SK-N-SH treated with all-trans-retinoic acid at 6 μM for 48 hours (cell line): ENCODE results near the gene POP4.

Experiments used
- ATAC-seq: fragments of 200-7000 bp; cut with Tn5 transposase; 3 replicates; pipeline ENCODE4 v1.9.1; 2020; ENCODE audit warnings: mild to moderate bottlenecking, moderate library complexity
- ARNTL ChIP-seq: fragments of 450-650 bp; formaldehyde crosslinking; IDR thresholded peaks from 2 replicates; pipeline ENCODE4 v1.5.0; 2020; ENCODE audit warnings: low read depth, mild to moderate bottlenecking, moderate library complexity, borderline replicate concordance
- BACH2 ChIP-seq: fragments of 250-450 bp; sonication (Bioruptor Pico); IDR thresholded peaks from 2 replicates; pipeline ENCODE4 v1.9.0; 2021; ENCODE audit warnings: mild to moderate bottlenecking, borderline replicate concordance
- CSDC2 ChIP-seq: fragments of 250-450 bp; sonication (Bioruptor Pico); IDR thresholded peaks from 2 replicates; pipeline ENCODE4 v1.5.0; 2020; ENCODE audit warnings: mild to moderate bottlenecking, moderate library complexity
- ESRRG ChIP-seq: fragments of 250-450 bp; sonication (Bioruptor Pico); IDR thresholded peaks from 2 replicates; pipeline ENCODE4 v1.6.1; 2021; ENCODE audit warnings: mild to moderate bottlenecking
- ISL1 ChIP-seq: fragments of 250-450 bp; sonication (Bioruptor Pico); IDR thresholded peaks from 2 replicates; pipeline ENCODE4 v2.1.2; 2022; ENCODE audit warnings: mild to moderate bottlenecking, moderate library complexity
- PPARA ChIP-seq: fragments of 250-450 bp; sonication (Bioruptor Pico); IDR thresholded peaks from 2 replicates; pipeline ENCODE4 v1.5.0; 2020; ENCODE audit warnings: mild to moderate bottlenecking, borderline replicate concordance
- RARB ChIP-seq: fragments of 250-450 bp; sonication (Bioruptor Pico); IDR thresholded peaks from 2 replicates; pipeline ENCODE4 v1.8.0; 2021; ENCODE audit warnings: mild to moderate bottlenecking, moderate library complexity
- SNAI2 ChIP-seq: fragments of 250-450 bp; sonication (Bioruptor Pico); IDR thresholded peaks from 2 replicates; pipeline ENCODE4 v1.5.0; 2020; ENCODE audit warnings: mild to moderate bottlenecking, moderate library complexity
- TCF4 ChIP-seq: fragments of 250-450 bp; sonication (Bioruptor Pico); IDR thresholded peaks from 2 replicates; pipeline ENCODE4 v1.8.0; 2021; ENCODE audit warnings: mild to moderate bottlenecking, moderate library complexity, borderline replicate concordance
- ZC3H10 ChIP-seq: fragments of 250-450 bp; sonication (Bioruptor Pico); IDR thresholded peaks from 2 replicates; pipeline ENCODE4 v1.5.1; 2021; ENCODE audit warnings: mild to moderate bottlenecking, moderate library complexity
- ZFP3 ChIP-seq: fragments of 250-450 bp; sonication (Bioruptor Pico); IDR thresholded peaks from 2 replicates; pipeline ENCODE4 v1.5.0; 2020; ENCODE audit warnings: mild to moderate bottlenecking, moderate library complexity
- ZFP30 ChIP-seq: fragments of 450-650 bp; formaldehyde crosslinking; IDR thresholded peaks from 2 replicates; pipeline ENCODE4 v1.5.0; 2022; ENCODE audit warnings: mild to moderate bottlenecking, moderate library complexity
- ZNF565 ChIP-seq: fragments of 450-650 bp; formaldehyde crosslinking; conservative IDR thresholded peaks from 2 replicates; pipeline ENCODE4 v1.5.0; 2020; ENCODE audit warnings: low read depth, mild to moderate bottlenecking, moderate library complexity
- ZNF70 ChIP-seq: fragments of 450-650 bp; formaldehyde crosslinking; IDR thresholded peaks from 2 replicates; pipeline ENCODE4 v1.5.0; 2020; ENCODE audit warnings: mild to moderate bottlenecking, moderate library complexity
- TF ChIP-seq, protein P1 (sequence below): fragments of 250-450 bp; sonication (Bioruptor Pico); IDR thresholded peaks from 2 replicates; pipeline ENCODE4 v1.5.1; 2021; ENCODE audit warnings: mild to moderate bottlenecking, moderate library complexity
- TF ChIP-seq, protein P2 (sequence below): fragments of 250-450 bp; sonication (Bioruptor Pico); IDR thresholded peaks from 2 replicates; pipeline ENCODE4 v1.5.0; 2020; ENCODE audit warnings: mild to moderate bottlenecking, moderate library complexity
- TF ChIP-seq, protein P3 (sequence below): fragments of 250-450 bp; sonication (Bioruptor Pico); IDR thresholded peaks from 2 replicates; pipeline ENCODE4 v1.8.0; 2020; ENCODE audit warnings: mild to moderate bottlenecking, moderate library complexity, borderline replicate concordance

The POP4 gene

DNA sequence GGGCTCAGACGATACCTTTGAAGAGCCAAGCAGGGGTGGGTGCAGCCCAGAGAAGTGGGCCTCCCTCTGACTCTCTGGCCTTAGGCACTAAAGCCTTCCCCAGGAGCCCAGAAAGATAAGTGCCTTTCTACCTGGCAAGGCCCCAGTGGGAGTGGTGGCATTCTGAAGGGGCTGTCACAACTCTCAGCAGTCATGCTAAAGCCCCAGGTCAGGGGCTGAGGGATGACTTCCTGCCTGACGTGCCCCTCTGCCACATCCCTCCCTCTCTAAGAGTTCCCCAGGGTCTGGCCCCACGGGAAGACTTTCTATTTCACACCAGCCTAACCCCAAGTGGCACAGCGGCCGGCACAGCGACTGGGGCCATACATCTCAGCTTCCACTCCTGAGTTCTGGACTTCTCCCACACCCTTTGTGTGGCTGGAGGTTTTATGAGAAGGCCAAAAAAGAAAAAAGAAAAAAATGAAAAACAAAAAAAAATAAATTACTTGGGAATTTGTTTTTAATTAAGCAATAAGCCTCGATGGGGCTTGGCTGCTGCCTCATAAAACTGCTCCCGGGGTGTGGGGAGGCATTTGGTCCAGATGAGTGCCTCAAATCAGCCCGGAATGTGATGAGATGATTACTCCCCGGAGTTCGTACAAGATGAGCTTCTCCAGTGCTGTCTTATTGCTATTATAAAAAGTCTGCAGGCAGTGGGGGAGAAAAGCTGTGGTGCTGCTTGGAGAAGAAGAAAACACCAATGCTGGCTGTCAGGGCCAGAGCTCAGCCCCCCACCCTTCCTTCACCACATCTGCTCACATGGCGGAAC is 30.7 kb downstream of the POP4 start:
- TF ChIP-seq ESRRG (CRISPR knock-in tag), result no peak
- TF ChIP-seq, protein P1, sequence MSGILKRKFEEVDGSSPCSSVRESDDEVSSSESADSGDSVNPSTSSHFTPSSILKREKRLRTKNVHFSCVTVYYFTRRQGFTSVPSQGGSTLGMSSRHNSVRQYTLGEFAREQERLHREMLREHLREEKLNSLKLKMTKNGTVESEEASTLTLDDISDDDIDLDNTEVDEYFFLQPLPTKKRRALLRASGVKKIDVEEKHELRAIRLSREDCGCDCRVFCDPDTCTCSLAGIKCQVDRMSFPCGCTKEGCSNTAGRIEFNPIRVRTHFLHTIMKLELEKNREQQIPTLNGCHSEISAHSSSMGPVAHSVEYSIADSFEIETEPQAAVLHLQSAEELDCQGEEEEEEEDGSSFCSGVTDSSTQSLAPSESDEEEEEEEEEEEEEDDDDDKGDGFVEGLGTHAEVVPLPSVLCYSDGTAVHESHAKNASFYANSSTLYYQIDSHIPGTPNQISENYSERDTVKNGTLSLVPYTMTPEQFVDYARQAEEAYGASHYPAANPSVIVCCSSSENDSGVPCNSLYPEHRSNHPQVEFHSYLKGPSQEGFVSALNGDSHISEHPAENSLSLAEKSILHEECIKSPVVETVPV (CRISPR knock-in tag), result no peak
- TF ChIP-seq, protein P2, sequence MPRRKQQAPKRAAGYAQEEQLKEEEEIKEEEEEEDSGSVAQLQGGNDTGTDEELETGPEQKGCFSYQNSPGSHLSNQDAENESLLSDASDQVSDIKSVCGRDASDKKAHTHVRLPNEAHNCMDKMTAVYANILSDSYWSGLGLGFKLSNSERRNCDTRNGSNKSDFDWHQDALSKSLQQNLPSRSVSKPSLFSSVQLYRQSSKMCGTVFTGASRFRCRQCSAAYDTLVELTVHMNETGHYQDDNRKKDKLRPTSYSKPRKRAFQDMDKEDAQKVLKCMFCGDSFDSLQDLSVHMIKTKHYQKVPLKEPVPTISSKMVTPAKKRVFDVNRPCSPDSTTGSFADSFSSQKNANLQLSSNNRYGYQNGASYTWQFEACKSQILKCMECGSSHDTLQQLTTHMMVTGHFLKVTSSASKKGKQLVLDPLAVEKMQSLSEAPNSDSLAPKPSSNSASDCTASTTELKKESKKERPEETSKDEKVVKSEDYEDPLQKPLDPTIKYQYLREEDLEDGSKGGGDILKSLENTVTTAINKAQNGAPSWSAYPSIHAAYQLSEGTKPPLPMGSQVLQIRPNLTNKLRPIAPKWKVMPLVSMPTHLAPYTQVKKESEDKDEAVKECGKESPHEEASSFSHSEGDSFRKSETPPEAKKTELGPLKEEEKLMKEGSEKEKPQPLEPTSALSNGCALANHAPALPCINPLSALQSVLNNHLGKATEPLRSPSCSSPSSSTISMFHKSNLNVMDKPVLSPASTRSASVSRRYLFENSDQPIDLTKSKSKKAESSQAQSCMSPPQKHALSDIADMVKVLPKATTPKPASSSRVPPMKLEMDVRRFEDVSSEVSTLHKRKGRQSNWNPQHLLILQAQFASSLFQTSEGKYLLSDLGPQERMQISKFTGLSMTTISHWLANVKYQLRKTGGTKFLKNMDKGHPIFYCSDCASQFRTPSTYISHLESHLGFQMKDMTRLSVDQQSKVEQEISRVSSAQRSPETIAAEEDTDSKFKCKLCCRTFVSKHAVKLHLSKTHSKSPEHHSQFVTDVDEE (CRISPR knock-in tag), result no peak
- TF ChIP-seq ZNF565 (CRISPR knock-in tag), result no peak
- TF ChIP-seq ZC3H10 (CRISPR knock-in tag), result no peak
- TF ChIP-seq RARB (CRISPR knock-in tag), result no peak
- no peak for ATAC-seq

DNA sequence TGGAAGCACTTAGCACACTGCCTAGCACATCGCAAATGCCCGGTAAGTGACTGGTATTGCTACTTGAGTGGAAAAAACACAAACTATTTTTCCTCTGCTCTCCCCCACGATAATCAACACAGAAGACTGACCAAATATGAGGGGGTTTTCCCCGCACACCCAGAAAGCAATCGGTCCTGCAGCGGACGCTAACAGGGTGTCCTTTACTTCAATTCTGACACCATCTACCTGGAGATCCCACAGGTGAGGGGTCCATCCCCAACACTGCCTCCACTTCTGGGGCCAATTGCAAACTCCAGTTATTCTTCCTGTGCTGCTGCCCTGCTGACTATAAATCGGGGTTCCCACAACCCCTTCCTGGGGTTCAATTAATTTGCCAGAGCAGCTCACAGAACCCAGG is 33.0 kb downstream of the POP4 start:
- no peak for ATAC-seq
- TF ChIP-seq SNAI2 (no peak), ZC3H10 (CRISPR knock-in tag) (no peak), BACH2 (CRISPR knock-in tag) (no peak), ESRRG (CRISPR knock-in tag) (no peak), ZFP3 (CRISPR knock-in tag) (no peak), TCF4 (CRISPR knock-in tag) (no peak), ISL1 (CRISPR knock-in tag) (no peak), ZFP30 (CRISPR knock-in tag) (no peak)
- TF ChIP-seq, protein P3, sequence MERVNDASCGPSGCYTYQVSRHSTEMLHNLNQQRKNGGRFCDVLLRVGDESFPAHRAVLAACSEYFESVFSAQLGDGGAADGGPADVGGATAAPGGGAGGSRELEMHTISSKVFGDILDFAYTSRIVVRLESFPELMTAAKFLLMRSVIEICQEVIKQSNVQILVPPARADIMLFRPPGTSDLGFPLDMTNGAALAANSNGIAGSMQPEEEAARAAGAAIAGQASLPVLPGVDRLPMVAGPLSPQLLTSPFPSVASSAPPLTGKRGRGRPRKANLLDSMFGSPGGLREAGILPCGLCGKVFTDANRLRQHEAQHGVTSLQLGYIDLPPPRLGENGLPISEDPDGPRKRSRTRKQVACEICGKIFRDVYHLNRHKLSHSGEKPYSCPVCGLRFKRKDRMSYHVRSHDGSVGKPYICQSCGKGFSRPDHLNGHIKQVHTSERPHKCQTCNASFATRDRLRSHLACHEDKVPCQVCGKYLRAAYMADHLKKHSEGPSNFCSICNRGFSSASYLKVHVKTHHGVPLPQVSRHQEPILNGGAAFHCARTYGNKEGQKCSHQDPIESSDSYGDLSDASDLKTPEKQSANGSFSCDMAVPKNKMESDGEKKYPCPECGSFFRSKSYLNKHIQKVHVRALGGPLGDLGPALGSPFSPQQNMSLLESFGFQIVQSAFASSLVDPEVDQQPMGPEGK, result no peak
- TF ChIP-seq, protein P2 (CRISPR knock-in tag), result no peak

DNA sequence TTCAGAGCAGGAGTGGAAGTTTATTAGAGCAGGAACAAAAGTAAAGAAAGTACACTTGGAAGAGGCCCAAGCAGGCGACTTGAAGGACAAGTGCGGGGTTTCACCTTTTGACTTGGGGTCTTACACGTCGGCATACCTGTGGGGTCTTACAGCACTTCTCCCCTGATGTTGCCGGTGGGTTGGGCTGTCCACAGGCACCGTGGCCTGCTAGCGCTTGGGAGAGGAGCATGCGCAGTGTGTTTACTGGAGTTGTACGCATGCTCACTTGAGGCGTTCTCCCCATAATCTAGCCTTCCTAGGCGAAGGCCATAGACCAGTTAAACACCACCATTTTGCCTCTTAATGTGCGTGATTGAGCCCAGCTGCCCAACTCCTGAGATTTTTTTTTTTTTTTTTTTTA is 34.1 kb downstream of the POP4 start:
- no peak for ATAC-seq
- no peak for TF ChIP-seq RARB (CRISPR knock-in tag)
- TF ChIP-seq CSDC2 (CRISPR knock-in tag), result no peak
- no peak for TF ChIP-seq ISL1 (CRISPR knock-in tag)

DNA sequence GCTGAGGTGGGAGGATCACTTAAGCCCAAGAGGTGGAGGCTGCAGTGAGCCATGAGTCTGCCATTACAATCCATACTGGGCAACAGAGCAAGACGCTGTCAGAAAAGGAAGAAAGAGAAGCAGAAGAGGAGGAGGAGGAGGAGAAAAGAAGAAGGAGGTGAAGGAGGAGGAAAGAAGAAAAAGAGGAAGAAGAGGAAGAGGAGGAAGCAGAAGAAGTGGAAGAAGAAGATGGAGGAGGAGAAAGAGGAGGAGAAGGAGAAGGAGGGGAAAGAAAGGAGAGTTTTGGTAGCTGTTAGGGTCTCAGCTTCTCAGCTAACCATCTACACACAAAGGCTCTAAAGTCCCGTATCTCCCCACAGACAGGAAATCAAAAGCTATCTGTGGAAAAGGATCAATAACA is 35.5 kb downstream of the POP4 start:
- TF ChIP-seq ARNTL (CRISPR knock-in tag) (no peak), PPARA (CRISPR knock-in tag) (no peak), TCF4 (CRISPR knock-in tag) (no peak), ZNF70 (CRISPR knock-in tag) (no peak)
- ATAC-seq, result no peak
